ENCODE measurements around the gene KCNMA1. TPM values are rescaled to one million over a fixed set of nuclear protein-coding genes. Genes with fewer than 3 reads are reported as not detected.

Gene KCNMA1
- total and polyA plus RNA-seq, 10 of the 15 experiments (the other 5 are each of a cell fraction or from before 2014, with no cell fraction given) = 8.5 to 77.0 (median 21.3) TPM

GRCh38 chr10:77494756-77495541 is 142.7 kb downstream of the KCNMA1 start (continued):
- TF ChIP-seq, protein P1, sequence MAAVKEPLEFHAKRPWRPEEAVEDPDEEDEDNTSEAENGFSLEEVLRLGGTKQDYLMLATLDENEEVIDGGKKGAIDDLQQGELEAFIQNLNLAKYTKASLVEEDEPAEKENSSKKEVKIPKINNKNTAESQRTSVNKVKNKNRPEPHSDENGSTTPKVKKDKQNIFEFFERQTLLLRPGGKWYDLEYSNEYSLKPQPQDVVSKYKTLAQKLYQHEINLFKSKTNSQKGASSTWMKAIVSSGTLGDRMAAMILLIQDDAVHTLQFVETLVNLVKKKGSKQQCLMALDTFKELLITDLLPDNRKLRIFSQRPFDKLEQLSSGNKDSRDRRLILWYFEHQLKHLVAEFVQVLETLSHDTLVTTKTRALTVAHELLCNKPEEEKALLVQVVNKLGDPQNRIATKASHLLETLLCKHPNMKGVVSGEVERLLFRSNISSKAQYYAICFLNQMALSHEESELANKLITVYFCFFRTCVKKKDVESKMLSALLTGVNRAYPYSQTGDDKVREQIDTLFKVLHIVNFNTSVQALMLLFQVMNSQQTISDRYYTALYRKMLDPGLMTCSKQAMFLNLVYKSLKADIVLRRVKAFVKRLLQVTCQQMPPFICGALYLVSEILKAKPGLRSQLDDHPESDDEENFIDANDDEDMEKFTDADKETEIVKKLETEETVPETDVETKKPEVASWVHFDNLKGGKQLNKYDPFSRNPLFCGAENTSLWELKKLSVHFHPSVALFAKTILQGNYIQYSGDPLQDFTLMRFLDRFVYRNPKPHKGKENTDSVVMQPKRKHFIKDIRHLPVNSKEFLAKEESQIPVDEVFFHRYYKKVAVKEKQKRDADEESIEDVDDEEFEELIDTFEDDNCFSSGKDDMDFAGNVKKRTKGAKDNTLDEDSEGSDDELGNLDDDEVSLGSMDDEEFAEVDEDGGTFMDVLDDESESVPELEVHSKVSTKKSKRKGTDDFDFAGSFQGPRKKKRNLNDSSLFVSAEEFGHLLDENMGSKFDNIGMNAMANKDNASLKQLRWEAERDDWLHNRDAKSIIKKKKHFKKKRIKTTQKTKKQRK (IDR thresholded peaks at IDR 0.05; ENCODE audit: low read depth, low read length) = no peak
- TF ChIP-seq MEF2B (IDR thresholded peaks at IDR 0.05; ENCODE audit: partially characterized antibody, poor library complexity, severe bottlenecking) (peak; percentile 54), MEF2A (IDR thresholded peaks at IDR 0.05; ENCODE audit: insufficient read depth, low read depth, low read length) (peak; percentile 93), ZBED1 (IDR thresholded peaks at IDR 0.05; ENCODE audit: borderline replicate concordance) (peak; percentile 77), ZNF274 (IDR thresholded peaks at IDR 0.05; ENCODE audit: insufficient read depth, insufficient read length) (no peak), BCL11A (IDR thresholded peaks at IDR 0.05; ENCODE audit: low read depth, low read length) (peak; percentile 20; the same call in 1 of the 2 replicates), SRF (IDR thresholded peaks at IDR 0.05; ENCODE audit: low read depth in 2 of 2, low read length in 2 of 2) (peak in 1 of 2 experiments; percentile 93; a peak in 2 of 4 replicates), SMC3 (IDR thresholded peaks at IDR 0.05; ENCODE audit: borderline replicate concordance, low read length) (no peak), HDGF (IDR thresholded peaks at IDR 0.05) (peak; percentile 79; the same call in 1 of the 2 replicates), NFIC (IDR thresholded peaks at IDR 0.05; ENCODE audit: low read depth, low read length) (peak; percentile 82; the same call in 1 of the 2 replicates), TAF1 (IDR thresholded peaks at IDR 0.05; ENCODE audit: borderline replicate concordance, low read depth, low read length) (no peak)
